ENCODE data around the gene FBN3.
"Not testable (repeated sequence)": the region's sequence is repeated elsewhere in the genome, so short reads cannot be mapped to it uniquely, and the experiment has no call there.

Gene FBN3

GRCh38 chr19:8056533-8056932 lies 92.9 kb downstream of the FBN3 start:
- no peak for DNase-seq (ENCODE audit: low spot score)

GRCh38 chr19:8054169-8054568 lies 95.2 kb downstream of the FBN3 start:
- DNase-seq (ENCODE audit: low spot score): no peak

- DNase-seq (ENCODE audit: low spot score): no peak
Measured at GRCh38 chr19:8052464-8052859, 96.9 kb downstream of the FBN3 start, which contains the start of gene CCL25. Gene CCL25, plus strand, starts transcription at chr19:8052760. Its CDS starts 290 bp downstream, at chr19:8053050.

- DNase-seq (ENCODE audit: low spot score): peak; percentile 83
Measured at GRCh38 chr19:8050274-8051096, 98.9 kb downstream of the FBN3 start.

GRCh38 chr19:8046569-8047165 lies 102.7 kb downstream of the FBN3 start:
- peak; percentile 10 for DNase-seq (ENCODE audit: low spot score)

GRCh38 chr19:8045872-8046568 lies 103.4 kb downstream of the FBN3 start:
- DNase-seq (ENCODE audit: low spot score): no peak

GRCh38 chr19:8044018-8044417 lies 105.4 kb downstream of the FBN3 start:
- DNase-seq (ENCODE audit: low spot score): no peak

GRCh38 chr19:8042900-8043299 lies 106.5 kb downstream of the FBN3 start:
- DNase-seq (ENCODE audit: low spot score): no peak

GRCh38 chr19:8041531-8041931 lies 107.9 kb downstream of the FBN3 start:
- no peak for DNase-seq (ENCODE audit: low spot score)

GRCh38 chr19:8039231-8039630 lies 110.2 kb downstream of the FBN3 start:
- no peak for DNase-seq (ENCODE audit: low spot score)

GRCh38 chr19:8038815-8039214 lies 110.6 kb downstream of the FBN3 start:
- no peak for DNase-seq (ENCODE audit: low spot score)

- no peak for DNase-seq (ENCODE audit: low spot score)
Measured at GRCh38 chr19:8036434-8037099, 112.8 kb downstream of the FBN3 start.

GRCh38 chr19:8034178-8034525 lies 115.2 kb downstream of the FBN3 start:
- no peak for DNase-seq (ENCODE audit: low spot score)

GRCh38 chr19:8033287-8034177 lies 115.9 kb downstream of the FBN3 start:
- DNase-seq (ENCODE audit: low spot score): not testable (repeated sequence)

- no peak for DNase-seq (ENCODE audit: low spot score)
Measured at GRCh38 chr19:8030960-8031359, 118.4 kb downstream of the FBN3 start.

- DNase-seq (ENCODE audit: low spot score): no peak
Measured at GRCh38 chr19:8028951-8029491, 120.4 kb downstream of the FBN3 start.

GRCh38 chr19:8025316-8025715 lies 124.1 kb downstream of the FBN3 start:
- no peak for DNase-seq (ENCODE audit: low spot score)

- not testable (repeated sequence) for DNase-seq (ENCODE audit: low spot score)
Measured at GRCh38 chr19:8024256-8024655, 125.1 kb downstream of the FBN3 start.

GRCh38 chr19:8023371-8023770 lies 126.0 kb downstream of the FBN3 start:
- DNase-seq (ENCODE audit: low spot score): no peak

- no peak for DNase-seq (ENCODE audit: low spot score)
Measured at GRCh38 chr19:8022275-8022674, 127.1 kb downstream of the FBN3 start.

- DNase-seq (ENCODE audit: low spot score): no peak
Measured at GRCh38 chr19:8021374-8021773, 128.0 kb downstream of the FBN3 start.
